Activated CD4-positive, alpha-beta T cell treated with anti-CD3 and anti-CD28 coated beads for 36 hours (primary cell): ENCODE measurements around the gene IL1R2. TPM values are rescaled to one million over a fixed set of nuclear protein-coding genes. Genes with fewer than 3 reads are reported as not detected.

Experiments used
- ATAC-seq: fragments of 200-7000 bp; cut with Tn5 transposase; one replicate; pipeline ENCODE4 v1.10.0; 2021; ENCODE audit warnings: mild to moderate bottlenecking, moderate library complexity
- CTCF ChIA-PET: fragments of 350-600 bp; sonication (Branson Sonifier 250); formaldehyde crosslinking; loops from one replicate; lab custom pipeline; 2021; ENCODE audit warnings: antibody characterized with exemption; lab: Charles Lee
- POLR2A ChIA-PET: fragments of 350-600 bp; sonication (Branson Sonifier 250); formaldehyde crosslinking; loops from one replicate; lab custom pipeline; 2021; ENCODE audit warnings: antibody characterized with exemption, inconsistent platforms; lab: Charles Lee
- DNase-seq: peaks from one replicate; pipeline ENCODE4 v3.0.0-alpha.2; 2020
- H3K27ac Mint-ChIP-seq: one replicate; pipeline ENCODE4 v1.8.0; 2021; ENCODE audit warnings: mixed read lengths
- H3K27me3 Mint-ChIP-seq: one replicate; pipeline ENCODE4 v1.8.0; 2021; ENCODE audit warnings: mixed read lengths
- H3K36me3 Mint-ChIP-seq: one replicate; pipeline ENCODE4 v1.8.0; 2021; ENCODE audit warnings: low read depth, mixed read lengths
- H3K4me1 Mint-ChIP-seq: one replicate; pipeline ENCODE4 v1.8.0; 2021; ENCODE audit warnings: mixed read lengths
- H3K4me3 Mint-ChIP-seq: one replicate; pipeline ENCODE4 v1.8.0; 2021; ENCODE audit warnings: mild to moderate bottlenecking, moderate library complexity, mixed read lengths
- H3K9me3 Mint-ChIP-seq: one replicate; pipeline ENCODE4 v1.8.0; 2021; ENCODE audit warnings: low read depth, mixed read lengths
- intact Hi-C, 2 experiments: fragments of 100-400 bp; cut with DNase I in 1 of 2; cut with micrococcal nuclease in 1 of 2; formaldehyde crosslinking; loops; one replicate each; pipeline versions ENCODE4 v1.14.2 to v1.15.1; 2022 to 2024; cut with DNase I, micrococcal nuclease
- total RNA-seq, 2 experiments: library from RNA; stranded (reverse); gene quantifications; one replicate each; pipeline ENCODE4 v1.2.3, GENCODE V29; 2021

IL1R2 gene
- total RNA-seq, 2 experiments from 2014 or later = 21.4 to 25.4 TPM

- Mint-ChIP-seq H3K4me3 (no peak overlapping the region), H3K27ac (no peak overlapping the region)
- no peak for ATAC-seq
Measured at GRCh38 chr2:102069311-102069974, 77.7 kb downstream of the IL1R2 start.

DNA sequence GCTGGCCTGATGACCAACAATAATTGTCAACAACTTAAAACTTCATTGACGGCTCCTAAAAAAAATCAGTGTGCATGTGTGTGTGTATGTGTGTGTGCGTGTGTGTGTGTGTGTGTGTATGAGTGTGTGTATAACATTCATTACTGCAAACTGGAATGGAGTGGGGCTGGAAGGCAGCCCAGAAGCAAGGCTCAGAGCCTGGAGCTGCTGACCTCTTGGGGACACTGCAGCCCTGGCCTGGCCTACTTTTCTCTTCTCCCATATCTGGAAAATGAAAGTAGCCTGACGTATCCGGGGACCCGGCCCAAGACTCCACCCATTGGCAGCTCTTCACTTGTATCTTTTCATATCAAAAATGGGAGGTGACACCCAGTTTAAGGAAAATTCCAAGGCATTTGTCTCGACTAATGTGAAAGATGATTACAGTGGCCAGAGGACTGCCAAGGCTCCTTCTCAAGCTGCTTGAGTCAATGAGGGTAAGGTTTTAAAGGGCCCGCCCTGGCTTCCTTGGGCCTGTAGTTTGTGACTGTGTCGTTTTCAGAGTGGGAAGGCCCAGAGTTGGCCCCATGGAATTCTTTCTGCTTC is 78.4 kb downstream of the IL1R2 start:
- ATAC-seq = no peak
- Mint-ChIP-seq H3K4me3 (no peak overlapping the region), H3K9me3 (no peaks in the 10 kb centered on the region), H3K27ac (no peak overlapping the region), H3K36me3 (no peaks in the 10 kb centered on the region), H3K4me1 (peaks cover 9% of the 10 kb centered on the region), H3K27me3 (no peaks in the 10 kb centered on the region)
- CTCF ChIA-PET = interaction anchor here (1.0 kb wide), 1 partner anchor 64 kb away, joined by 3 read pairs; no protein-coding TSS in a partner anchor
- DNase-seq = no peak
- POLR2A ChIA-PET = no interaction called here
- intact Hi-C loops = no loop called here

More at GRCh38 chr2:102069311-102069974, 77.7 kb downstream of the IL1R2 start:
- H3K36me3 Mint-ChIP-seq = no peaks in the 10 kb centered on the region
- intact Hi-C loops = no loop called here
- no peak for DNase-seq
- H3K4me1 Mint-ChIP-seq = peaks cover 14% of the 10 kb centered on the region
- ChIA-PET POLR2A (interaction anchor here (0.7 kb wide), 1 partner anchor 649 kb away, joined by 4 read pairs; no protein-coding TSS in a partner anchor), CTCF (interaction anchor here (0.8 kb wide), 1 partner anchor 61 kb away, joined by 3 read pairs; no protein-coding TSS in a partner anchor)
- no peaks in the 10 kb centered on the region for H3K9me3 Mint-ChIP-seq
- no peaks in the 10 kb centered on the region for H3K27me3 Mint-ChIP-seq

- no peak overlapping the region for H3K4me3 Mint-ChIP-seq
- no peaks in the 10 kb centered on the region for H3K9me3 Mint-ChIP-seq
- intact Hi-C loops = no loop called here
- ChIA-PET POLR2A (no interaction called here), CTCF (interaction anchor here (1.2 kb wide), 1 partner anchor 168 kb away, joined by 4 read pairs; no protein-coding TSS in a partner anchor)
- H3K27ac Mint-ChIP-seq = no peak overlapping the region
- H3K36me3 Mint-ChIP-seq = no peaks in the 10 kb centered on the region
- DNase-seq = no peak
- H3K27me3 Mint-ChIP-seq = no peaks in the 10 kb centered on the region
- peaks cover 12% of the 10 kb centered on the region for H3K4me1 Mint-ChIP-seq
- ATAC-seq = no peak
Measured at GRCh38 chr2:102072741-102073140, 81.0 kb downstream of the IL1R2 start.

- intact Hi-C loops = no loop called here
- no peak overlapping the region for H3K27ac Mint-ChIP-seq
- H3K4me1 Mint-ChIP-seq = peaks cover 15% of the 10 kb centered on the region
- DNase-seq (no peak), ATAC-seq (no peak)
- ChIA-PET POLR2A (no interaction called here), CTCF (interaction anchor here (0.8 to 1.2 kb wide), 2 partner anchors 52 to 167 kb away, joined by 4 read pairs; no protein-coding TSS in a partner anchor)
- H3K9me3 Mint-ChIP-seq = no peaks in the 10 kb centered on the region
- H3K27me3 Mint-ChIP-seq = no peaks in the 10 kb centered on the region
- no peak overlapping the region for H3K4me3 Mint-ChIP-seq
- H3K36me3 Mint-ChIP-seq = no peaks in the 10 kb centered on the region
Measured at GRCh38 chr2:102073168-102073724, 81.5 kb downstream of the IL1R2 start.

DNA sequence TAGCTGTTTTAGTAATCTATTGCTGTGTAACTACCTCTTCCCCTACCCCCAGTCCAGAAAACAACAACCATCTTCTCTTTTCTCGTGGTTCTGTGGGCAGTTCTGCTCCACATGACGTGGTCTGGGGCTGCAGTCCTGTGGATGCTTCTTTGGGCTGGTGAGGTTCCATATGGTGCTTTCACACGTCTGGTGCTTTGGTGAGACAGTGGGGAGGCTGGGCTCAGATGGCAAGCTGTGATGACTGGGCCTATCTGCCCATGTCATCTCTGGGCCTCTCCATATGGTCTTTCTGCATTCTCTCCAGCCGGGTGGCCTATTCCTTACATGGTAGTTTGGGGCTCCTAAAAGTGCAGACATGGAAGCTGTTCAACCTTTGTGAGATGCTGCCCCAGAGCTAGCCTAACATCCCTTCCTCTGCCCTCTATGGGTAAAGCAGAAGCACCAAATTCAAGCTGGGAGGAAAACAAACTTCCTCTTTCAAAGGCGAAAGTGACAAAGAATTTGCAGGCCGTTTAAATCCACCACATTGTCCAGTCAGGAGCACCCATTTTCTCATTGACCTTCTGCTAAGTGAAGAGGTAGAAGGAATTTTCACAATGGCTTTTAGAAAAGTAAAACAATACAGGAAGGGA is 82.5 kb downstream of the IL1R2 start:
- peaks cover 2% of the 10 kb centered on the region for H3K36me3 Mint-ChIP-seq
- peaks cover 6% of the 10 kb centered on the region for H3K9me3 Mint-ChIP-seq
- POLR2A ChIA-PET = no interaction called here
- no peak for DNase-seq
- CTCF ChIA-PET = interaction anchor here (0.8 to 1.2 kb wide), 4 partner anchors 10 to 376 kb away, joined by 3 to 4 read pairs (median 4); no protein-coding TSS in a partner anchor
- intact Hi-C loops = no loop called here
- peaks cover 22% of the 10 kb centered on the region for H3K4me1 Mint-ChIP-seq
- no peaks in the 10 kb centered on the region for H3K27me3 Mint-ChIP-seq
- H3K4me3 Mint-ChIP-seq = no peak overlapping the region
- no peak overlapping the region for H3K27ac Mint-ChIP-seq
- ATAC-seq = no peak

DNA sequence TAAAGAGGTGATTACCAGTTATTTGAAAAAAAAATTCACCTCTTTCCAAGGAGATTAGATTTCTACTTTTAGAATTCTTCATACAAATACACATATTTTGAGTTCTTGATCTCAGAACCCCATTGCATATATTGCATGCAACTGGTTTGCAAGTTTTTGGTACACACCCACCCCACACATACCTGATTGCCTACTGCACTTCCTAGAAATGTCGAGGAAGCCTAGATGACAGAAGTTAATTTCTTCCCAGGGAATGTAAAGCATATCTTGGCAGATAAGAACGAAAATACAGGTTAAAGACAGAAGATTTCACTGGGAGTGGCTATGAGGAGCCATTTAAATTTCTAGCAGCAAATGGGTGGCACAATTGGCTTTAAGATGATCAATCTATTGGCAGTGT is 83.7 kb downstream of the IL1R2 start:
- ATAC-seq = no peak
- no peak overlapping the region for H3K27ac Mint-ChIP-seq
- peaks cover 31% of the 10 kb centered on the region for H3K4me1 Mint-ChIP-seq
- no peak overlapping the region for H3K4me3 Mint-ChIP-seq
- ChIA-PET CTCF (interaction anchor here (0.5 to 1.2 kb wide), 2 partner anchors 57 to 374 kb away, joined by 3 read pairs; no protein-coding TSS in a partner anchor), POLR2A (no interaction called here)
- peaks cover 6% of the 10 kb centered on the region for H3K9me3 Mint-ChIP-seq
- no peaks in the 10 kb centered on the region for H3K27me3 Mint-ChIP-seq
- intact Hi-C loops = no loop called here
- peaks cover 2% of the 10 kb centered on the region for H3K36me3 Mint-ChIP-seq
- DNase-seq = no peak

GRCh38 chr2:102076512-102076911 is 84.8 kb downstream of the IL1R2 start:
- ChIA-PET CTCF (interaction anchor here (0.6 kb wide), 1 partner anchor 155 kb away, joined by 3 read pairs; no protein-coding TSS in a partner anchor), POLR2A (no interaction called here)
- H3K4me1 Mint-ChIP-seq = peaks cover 41% of the 10 kb centered on the region
- peaks cover 6% of the 10 kb centered on the region for H3K36me3 Mint-ChIP-seq
- H3K9me3 Mint-ChIP-seq = peaks cover 11% of the 10 kb centered on the region
- H3K4me3 Mint-ChIP-seq = no peak overlapping the region
- no peak overlapping the region for H3K27ac Mint-ChIP-seq
- no peaks in the 10 kb centered on the region for H3K27me3 Mint-ChIP-seq
- ATAC-seq = no peak
- intact Hi-C loops = no loop called here
- no peak for DNase-seq

Other genes with a start within 250 kb of the IL1R2 start
- 10 to 100 TPM; 20.8 to 21.8 TPM for gene IL1R1, start 150.8 kb downstream of the IL1R2 start, total RNA-seq
- gene IL1RL2, start 195.1 kb downstream of the IL1R2 start, total RNA-seq = 1 to 10 TPM; 1.5 to 1.7 TPM